GM21360 (cell line): ENCODE measurements around the gene EEF1AKMT2.
"Not testable (repeated sequence)": the region's sequence is repeated elsewhere in the genome, so short reads cannot be mapped to it uniquely, and the experiment has no call there.

Experiments
- ATAC-seq: cut with Tn5 transposase; IDR thresholded peaks from one replicate; pipeline ENCODE4 v1.9.1; 2021; ENCODE audit warnings: mild to moderate bottlenecking, moderate library complexity; ENCODE audit not compliant: unreplicated experiment

EEF1AKMT2 gene

GRCh38 chr10:124756156-124756903 lies 35.4 kb downstream of the EEF1AKMT2 start:
- no peak for ATAC-seq

- ATAC-seq: no peak
Observed at GRCh38 chr10:124755581-124755980, 36.1 kb downstream of the EEF1AKMT2 start.

GRCh38 chr10:124754227-124754626 lies 37.5 kb downstream of the EEF1AKMT2 start:
- ATAC-seq: no peak

GRCh38 chr10:124748953-124749645 lies 42.6 kb downstream of the EEF1AKMT2 start:
- ATAC-seq: no peak

- ATAC-seq: no peak
Observed at GRCh38 chr10:124748166-124748565, 43.5 kb downstream of the EEF1AKMT2 start.

GRCh38 chr10:124747745-124748144 lies 43.9 kb downstream of the EEF1AKMT2 start:
- no peak for ATAC-seq

- ATAC-seq: no peak
Observed at GRCh38 chr10:124746992-124747391, 44.7 kb downstream of the EEF1AKMT2 start.

GRCh38 chr10:124746447-124746846 lies 45.2 kb downstream of the EEF1AKMT2 start:
- not testable (repeated sequence) for ATAC-seq

- no peak for ATAC-seq
Observed at GRCh38 chr10:124745673-124746072, 46.0 kb downstream of the EEF1AKMT2 start.

GRCh38 chr10:124745252-124745651 lies 46.4 kb downstream of the EEF1AKMT2 start:
- ATAC-seq: no peak

GRCh38 chr10:124744102-124745050 lies 47.3 kb downstream of the EEF1AKMT2 start, which contains the start of gene FAM53B:
Gene FAM53B, minus strand, starts transcription at chr10:124744378. Its CDS starts 37,665 bp downstream, at chr10:124706713.
- peak; percentile 62 for ATAC-seq

- ATAC-seq: peak; percentile 23
Observed at GRCh38 chr10:124743191-124744101, 48.2 kb downstream of the EEF1AKMT2 start.

- ATAC-seq: no peak
Observed at GRCh38 chr10:124742413-124743190, 49.1 kb downstream of the EEF1AKMT2 start.

GRCh38 chr10:124741922-124742412 lies 49.7 kb downstream of the EEF1AKMT2 start:
- no peak for ATAC-seq

- peak; percentile 40 for ATAC-seq
Observed at GRCh38 chr10:124741281-124741921, 50.3 kb downstream of the EEF1AKMT2 start.

- ATAC-seq: peak; percentile 17
Observed at GRCh38 chr10:124740369-124741280, 51.1 kb downstream of the EEF1AKMT2 start.

- no peak for ATAC-seq
Observed at GRCh38 chr10:124739986-124740368, 51.7 kb downstream of the EEF1AKMT2 start.
